Panc1 (cell line): ENCODE measurements around the gene INAFM1. TPM values are rescaled to one million over a fixed set of nuclear protein-coding genes. Genes with fewer than 3 reads are reported as not detected.

ENCODE experiments used
- ATAC-seq: fragments of 200-7000 bp; cut with Tn5 transposase; 2 replicates; pipeline ENCODE4 v1.9.1; 2020; ENCODE audit warnings: mild to moderate bottlenecking, moderate library complexity
- BruUV-seq: library from RNA; stranded (reverse); fragments of 400-500 nt; replicated peaks from 2 replicates; lab custom pipeline; 2021; lab: Mats Ljungman, UMichigan
- CTCF ChIA-PET: fragments of 300-600 bp; sonication (Branson Sonifier 250); formaldehyde crosslinking; loops from one replicate; lab custom pipeline; 2022; ENCODE audit warnings: antibody characterized with exemption; lab: Charles Lee
- POLR2A ChIA-PET: fragments of 300-600 bp; sonication (Branson Sonifier 250); formaldehyde crosslinking; loops from one replicate; lab custom pipeline; 2022; ENCODE audit warnings: antibody characterized with exemption; lab: Charles Lee
- DNase-seq: peaks from one replicate; pipeline ENCODE4 v3.0.0-alpha.2; 2010; ENCODE audit warnings: low read depth, low spot score
- H3K27ac ChIP-seq: 2 replicates; pipeline ENCODE4 v1.5.1; 2011; ENCODE audit warnings: mild to moderate bottlenecking, low read length, inconsistent platforms
- H3K27me3 ChIP-seq: fragments of 200-500 bp; sonication (Bioruptor generic); 2 replicates; pipeline ENCODE4 v1.6.0; 2014; ENCODE audit warnings: low read length, inconsistent platforms; ENCODE audit not compliant: control insufficient read depth, insufficient read depth
- H3K36me3 ChIP-seq: fragments of 200-500 bp; sonication (Bioruptor generic); 2 replicates; pipeline ENCODE4 v1.5.1; 2014; ENCODE audit warnings: inconsistent platforms, mild to moderate bottlenecking, low read length, moderate library complexity; ENCODE audit not compliant: control insufficient read depth, insufficient read depth
- H3K4me1 ChIP-seq: 2 replicates; pipeline ENCODE4 v1.5.1; 2011; ENCODE audit warnings: inconsistent platforms, mild to moderate bottlenecking, low read length, moderate library complexity; ENCODE audit not compliant: control insufficient read depth, insufficient read depth
- H3K4me3 ChIP-seq, 2 experiments: 2 replicates each; pipeline ENCODE4 v1.5.1; 2011 to 2012; ENCODE audit warnings: low read depth in 2 of 2, low read length in 2 of 2, mild to moderate bottlenecking in 2 of 2, inconsistent platforms in 1 of 2, moderate library complexity in 1 of 2
- H3K9me3 ChIP-seq: fragments of 200-500 bp; sonication (Bioruptor generic); 2 replicates; pipeline ENCODE4 v1.5.1; 2014; ENCODE audit warnings: low read depth, mild to moderate bottlenecking, inconsistent platforms, low read length, moderate library complexity; ENCODE audit not compliant: control insufficient read depth, insufficient read depth
- CTCF ChIP-seq: fragments of 450-650 bp; IDR thresholded peaks from 2 replicates; pipeline ENCODE4 v1.5.1; 2017; ENCODE audit warnings: mild to moderate bottlenecking
- POLR2AphosphoS5 ChIP-seq: IDR thresholded peaks from 2 replicates; pipeline ENCODE4 v1.6.1; 2012; ENCODE audit warnings: mild to moderate bottlenecking, low read depth, low read length, moderate library complexity
- REST ChIP-seq, 2 experiments: IDR thresholded peaks; 2 replicates each; pipeline ENCODE4 v1.6.1; 2011 to 2012; ENCODE audit warnings: low read depth in 2 of 2, control low read depth in 1 of 2, low read length in 1 of 2, mild to moderate bottlenecking in 1 of 2, moderate library complexity in 1 of 2; ENCODE audit not compliant: insufficient read depth in 1 of 2
- SIN3A ChIP-seq: IDR thresholded peaks from 2 replicates; pipeline ENCODE4 v1.6.1; 2012; ENCODE audit warnings: low read depth, mild to moderate bottlenecking, low read length, moderate library complexity, borderline replicate concordance; ENCODE audit not compliant: insufficient read depth
- TCF7L2 ChIP-seq: IDR thresholded peaks from 2 replicates; pipeline ENCODE4 v1.6.1; 2011; ENCODE audit warnings: mild to moderate bottlenecking, low read depth, low read length, inconsistent platforms
- in situ Hi-C: cut with HindIII; loops from 2 replicates; pipeline ENCODE4 v1.10.0; 2016; ENCODE audit warnings: low sequenced_read_pairs, low pct_unique_long_range_greater_than_20kb
- intact Hi-C: fragments of 100-400 bp; cut with micrococcal nuclease; formaldehyde crosslinking; loops from one replicate; pipeline ENCODE4 v1.10.0; 2022; ENCODE audit not compliant: unreplicated experiment
- total RNA-seq: library from RNA; stranded (reverse); gene quantifications from one replicate; pipeline ENCODE4 v1.2.1, GENCODE V29; 2021; ENCODE audit not compliant: unreplicated experiment

The INAFM1 gene
- total RNA-seq, 1 experiment from 2014 or later: 13.1 TPM

GRCh38 chr19:47316513-47316912 is 41.8 kb downstream of the INAFM1 start:
- H3K9me3 ChIP-seq: no peaks in the 10 kb centered on the region
- 0 out of 2 replicates have a peak, but pooled peaks cover 3% of the 10 kb centered on the region for H3K4me1 ChIP-seq
- DNase-seq (no peak), ATAC-seq (no peak)
- no peaks in the 10 kb centered on the region for H3K36me3 ChIP-seq
- no peaks in the 10 kb centered on the region for H3K27me3 ChIP-seq
- no peak overlapping the region for H3K27ac ChIP-seq
- in situ Hi-C loops: no loop called here
- no TSS peak for BruUV-seq
- no peak overlapping the region for H3K4me3 ChIP-seq
- TF ChIP-seq CTCF (no peak), SIN3A (no peak), POLR2AphosphoS5 (no peak), TCF7L2 (no peak), REST (IDR thresholded peaks at IDR 0.05; ENCODE audit: insufficient read depth in 1 of 2, low read depth in 2 of 2, low read length in 1 of 2) (no peak)
- ChIA-PET POLR2A (interaction anchor here (0.7 kb wide), 1 partner anchor 452 kb away, joined by 14 read pairs; no protein-coding TSS in a partner anchor), CTCF (no interaction called here)
- intact Hi-C loops: no loop called here

- no TSS peak for BruUV-seq
- no peak overlapping the region for H3K27ac ChIP-seq
- TF ChIP-seq CTCF (no peak), SIN3A (no peak), POLR2AphosphoS5 (no peak), TCF7L2 (no peak), REST (IDR thresholded peaks at IDR 0.05; ENCODE audit: insufficient read depth in 1 of 2, low read depth in 2 of 2, low read length in 1 of 2) (no peak)
- intact Hi-C loops: no loop called here
- H3K4me1 ChIP-seq: 0 out of 2 replicates have a peak, but pooled peaks cover 3% of the 10 kb centered on the region
- POLR2A ChIA-PET: no interaction called here
- H3K4me3 ChIP-seq: no peak overlapping the region
- H3K9me3 ChIP-seq: no peaks in the 10 kb centered on the region
- in situ Hi-C loops: no loop called here
- H3K36me3 ChIP-seq: no peaks in the 10 kb centered on the region
- H3K27me3 ChIP-seq: no peaks in the 10 kb centered on the region
- DNase-seq (no peak), ATAC-seq (no peak)
- CTCF ChIA-PET: no interaction called here
These were observed 45.5 kb downstream of the INAFM1 start for GRCh38 chr19:47319923-47320871.
